Muscle of back (tissue), 13 donors: ENCODE data around the gene HMX1. TPM values are rescaled to one million over a fixed set of nuclear protein-coding genes. Genes with fewer than 3 reads are reported as not detected.

Source experiments
- DNase-seq, 3 donors: peaks; one replicate each; pipeline versions ENCODE4 v3.0.0 to v3.0.0-alpha.2; 2013
- long read RNA-seq, 9 donors: transcript quantifications; one replicate each; lab custom pipeline, GENCODE V29; 2026
- polyA plus RNA-seq, 10 donors: library from polyadenylated mRNA; unstranded; fragments of 120-200 nt; gene quantifications; one replicate each; pipeline ENCODE4 v1.2.1, GENCODE V29; 2013; ENCODE audit not compliant: insufficient read length in 10 of 10

HMX1 gene
- polyA plus RNA-seq: under 1 TPM in 8 of 10 donors, not detected in 2; 0.09 to 0.27 (median 0.17) TPM
- long read RNA-seq, donor 1: 0 reads
- long read RNA-seq, donor 2: 0 reads
- long read RNA-seq, donor 3: 0 reads
- long read RNA-seq, donor 4: 0 reads
- long read RNA-seq, donor 5: 0 reads
- long read RNA-seq, donor 6, partial matches to known transcripts: 0 of 1 reads
- long read RNA-seq, donor 6, other reads (novel, unspliced or antisense): 0 of 1 reads
- long read RNA-seq, donor 7: 0 reads
- long read RNA-seq, donor 8: 0 reads
- long read RNA-seq, donor 9: 0 reads

GRCh38 chr4:8871417-8872401 is at the start of gene HMX1:
Gene HMX1, minus strand, starts transcription at chr4:8871839. Its CDS starts 225 bp downstream, at chr4:8871614.
- DNase-seq: peak; percentile 15 to 63 (median 52)

- no peak for DNase-seq
Measured at GRCh38 chr4:8920969-8921368, 49.3 kb upstream of the HMX1 start.

- DNase-seq: no peak
Measured at GRCh38 chr4:8920289-8920965, 48.8 kb upstream of the HMX1 start.

GRCh38 chr4:8919651-8920288 is 48.1 kb upstream of the HMX1 start:
- no peak for DNase-seq

- peak in 1 of 3 donors; percentile 72 for DNase-seq
Measured at GRCh38 chr4:8917868-8918783, 46.5 kb upstream of the HMX1 start.

GRCh38 chr4:8917321-8917811 is 45.7 kb upstream of the HMX1 start:
- DNase-seq: no peak

GRCh38 chr4:8916906-8917305 is 45.3 kb upstream of the HMX1 start:
- no peak for DNase-seq

GRCh38 chr4:8916351-8916885 is 44.8 kb upstream of the HMX1 start:
- no peak for DNase-seq

- no peak for DNase-seq
Measured at GRCh38 chr4:8915201-8916200, 43.9 kb upstream of the HMX1 start.

- DNase-seq: no peak
Measured at GRCh38 chr4:8914461-8915171, 43.0 kb upstream of the HMX1 start.

- no peak for DNase-seq
Measured at GRCh38 chr4:8913858-8914460, 42.3 kb upstream of the HMX1 start.

- no peak for DNase-seq
Measured at GRCh38 chr4:8913121-8913857, 41.6 kb upstream of the HMX1 start.

- DNase-seq: no peak
Measured at GRCh38 chr4:8912506-8912905, 40.9 kb upstream of the HMX1 start.

- no peak for DNase-seq
Measured at GRCh38 chr4:8912089-8912455, 40.4 kb upstream of the HMX1 start.

- DNase-seq: peak in 1 of 3 donors; percentile 41
Measured at GRCh38 chr4:8911316-8912088, 39.9 kb upstream of the HMX1 start.

- DNase-seq: no peak
Measured at GRCh38 chr4:8910822-8911315, 39.2 kb upstream of the HMX1 start.
